ENCODE measurements around the gene ALDH3B2. TPM values are rescaled to one million over a fixed set of nuclear protein-coding genes. Genes with fewer than 3 reads are reported as not detected.

Gene ALDH3B2
- total RNA-seq, 2 experiments from 2014 or later = not detected

GRCh38 chr11:67632175-67632981 is 42.0 kb downstream of the ALDH3B2 start:
- Mint-ChIP-seq H3K4me1 (peaks cover 28% of the 10 kb centered on the region), H3K27me3 (no peaks in the 10 kb centered on the region), H3K36me3 (ENCODE audit: low read depth) (no peaks in the 10 kb centered on the region), H3K27ac (no peak overlapping the region), H3K4me3 (peak overlapping the region; percentile 39), H3K9me3 (no peaks in the 10 kb centered on the region)
- ChIA-PET CTCF (interaction anchor here (1.8 kb wide), 1 partner anchor 27 kb away, joined by 6 read pairs; no protein-coding TSS in a partner anchor), POLR2A (interaction anchor here (0.6 to 5.6 kb wide), 2 partner anchors 14 to 19 kb away, joined by 3 to 38 read pairs; no protein-coding TSS in a partner anchor)
- DNase-seq = no peak

GRCh38 chr11:67631853-67632174 is 42.6 kb downstream of the ALDH3B2 start:
- ChIA-PET POLR2A (interaction anchor here (5.6 kb wide), 1 partner anchor 18 kb away, joined by 38 read pairs; no protein-coding TSS in a partner anchor), CTCF (interaction anchor here (1.8 to 4.3 kb wide), 3 partner anchors 16 to 27 kb away, joined by 6 to 57 read pairs (median 25); no protein-coding TSS in a partner anchor)
- no peaks in the 10 kb centered on the region for H3K9me3 Mint-ChIP-seq
- peak overlapping the region; percentile 39 for H3K4me3 Mint-ChIP-seq
- H3K36me3 Mint-ChIP-seq (ENCODE audit: low read depth) = no peaks in the 10 kb centered on the region
- no peak for DNase-seq
- H3K27ac Mint-ChIP-seq = no peak overlapping the region
- peaks cover 24% of the 10 kb centered on the region for H3K4me1 Mint-ChIP-seq
- H3K27me3 Mint-ChIP-seq = no peaks in the 10 kb centered on the region

GRCh38 chr11:67631411-67631810 is 43.0 kb downstream of the ALDH3B2 start:
- Mint-ChIP-seq H3K27ac (peak overlapping the region; percentile 77), H3K36me3 (ENCODE audit: low read depth) (no peaks in the 10 kb centered on the region), H3K27me3 (no peaks in the 10 kb centered on the region), H3K9me3 (no peaks in the 10 kb centered on the region), H3K4me3 (peak overlapping the region; percentile 76), H3K4me1 (peaks cover 23% of the 10 kb centered on the region)
- ChIA-PET CTCF (interaction anchor here (1.8 to 4.3 kb wide), 3 partner anchors 16 to 28 kb away, joined by 6 to 57 read pairs (median 25); no protein-coding TSS in a partner anchor), POLR2A (interaction anchor here (3.2 to 5.6 kb wide), 2 partner anchors 15 to 18 kb away, joined by 17 to 38 read pairs; no protein-coding TSS in a partner anchor)
- DNase-seq = no peak

- Mint-ChIP-seq H3K4me1 (peaks cover 23% of the 10 kb centered on the region), H3K27ac (peak overlapping the region; percentile 77), H3K4me3 (peak overlapping the region; percentile 76), H3K36me3 (ENCODE audit: low read depth) (no peaks in the 10 kb centered on the region), H3K27me3 (no peaks in the 10 kb centered on the region), H3K9me3 (no peaks in the 10 kb centered on the region)
- POLR2A ChIA-PET = interaction anchor here (1.0 to 5.6 kb wide), 7 partner anchors 16 to 229 kb away, joined by 3 to 38 read pairs (median 5); partner anchors contain the start of genes ACY3 and PPP1CA
- CTCF ChIA-PET = interaction anchor here (1.4 to 4.3 kb wide), 7 partner anchors 13 to 391 kb away, joined by 4 to 57 read pairs (median 11); no protein-coding TSS in a partner anchor
- no peak for DNase-seq
Observed at GRCh38 chr11:67630943-67631331, 43.5 kb downstream of the ALDH3B2 start.

GRCh38 chr11:67630228-67630942 is 44.0 kb downstream of the ALDH3B2 start:
- Mint-ChIP-seq H3K4me3 (peak overlapping the region; percentile 82), H3K4me1 (peaks cover 23% of the 10 kb centered on the region), H3K27me3 (no peaks in the 10 kb centered on the region), H3K27ac (peak overlapping the region; percentile 93), H3K36me3 (ENCODE audit: low read depth) (no peaks in the 10 kb centered on the region), H3K9me3 (no peaks in the 10 kb centered on the region)
- CTCF ChIA-PET = interaction anchor here (0.7 to 4.3 kb wide), 17 partner anchors 10 to 390 kb away, joined by 3 to 57 read pairs (median 6); partner anchors contain the start of genes ACY3 and PPP1CA
- POLR2A ChIA-PET = interaction anchor here (0.7 to 5.6 kb wide), 11 partner anchors 9 to 391 kb away, joined by 3 to 38 read pairs (median 3); partner anchors contain the start of genes ACY3 and PPP1CA
- peak; percentile 98 for DNase-seq

GRCh38 chr11:67629386-67630227 is 44.8 kb downstream of the ALDH3B2 start, which contains the start of gene NUDT8:
Gene NUDT8 (minus strand): TSS chr11:67629937. CDS start chr11:67629911, 26 bp downstream.
- no peaks in the 10 kb centered on the region for H3K36me3 Mint-ChIP-seq (ENCODE audit: low read depth)
- CTCF ChIA-PET = interaction anchor here (0.7 to 4.3 kb wide), 22 partner anchors 9 to 390 kb away, joined by 3 to 57 read pairs (median 6); partner anchors contain the start of genes ACY3 and PPP1CA

GRCh38 chr11:67628710-67629385 is 45.6 kb downstream of the ALDH3B2 start:
- no peak for DNase-seq
- H3K4me1 Mint-ChIP-seq = peaks cover 26% of the 10 kb centered on the region
- no peaks in the 10 kb centered on the region for H3K27me3 Mint-ChIP-seq
- H3K27ac Mint-ChIP-seq = peak overlapping the region; percentile 68
- H3K4me3 Mint-ChIP-seq = peak overlapping the region; percentile 82
- H3K36me3 Mint-ChIP-seq (ENCODE audit: low read depth) = no peaks in the 10 kb centered on the region
- ChIA-PET POLR2A (interaction anchor here (0.7 to 5.6 kb wide), 9 partner anchors 11 to 275 kb away, joined by 3 to 38 read pairs (median 5); partner anchors contain the start of genes ACY3 and POLD4), CTCF (interaction anchor here (0.7 to 4.3 kb wide), 19 partner anchors 9 to 389 kb away, joined by 3 to 57 read pairs (median 6); partner anchors contain the start of genes ACY3 and PPP1CA)
- H3K9me3 Mint-ChIP-seq = no peaks in the 10 kb centered on the region

More at GRCh38 chr11:67629386-67630227, 44.8 kb downstream of the ALDH3B2 start, which contains the start of gene NUDT8:
- POLR2A ChIA-PET = interaction anchor here (0.7 to 5.6 kb wide), 14 partner anchors 9 to 390 kb away, joined by 3 to 38 read pairs (median 3); partner anchors contain the start of genes ACY3, POLD4 and PPP1CA
- H3K9me3 Mint-ChIP-seq = no peaks in the 10 kb centered on the region
- H3K27me3 Mint-ChIP-seq = no peaks in the 10 kb centered on the region
- DNase-seq = peak; percentile 90
- H3K27ac Mint-ChIP-seq = peak within 1 kb of the TSS; percentile 93
- H3K4me1 Mint-ChIP-seq = peaks cover 26% of the 10 kb centered on the region
- peak within 1 kb of the TSS; percentile 82 for H3K4me3 Mint-ChIP-seq

- Mint-ChIP-seq H3K4me1 (peaks cover 26% of the 10 kb centered on the region), H3K27me3 (no peaks in the 10 kb centered on the region), H3K27ac (peak overlapping the region; percentile 35), H3K36me3 (ENCODE audit: low read depth) (no peaks in the 10 kb centered on the region), H3K4me3 (no peak overlapping the region), H3K9me3 (no peaks in the 10 kb centered on the region)
- ChIA-PET POLR2A (interaction anchor here (1.1 to 5.6 kb wide), 4 partner anchors 15 to 20 kb away, joined by 3 to 38 read pairs (median 14); no protein-coding TSS in a partner anchor), CTCF (interaction anchor here (0.8 to 4.3 kb wide), 8 partner anchors 8 to 178 kb away, joined by 3 to 57 read pairs (median 10); no protein-coding TSS in a partner anchor)
- DNase-seq = no peak
Observed at GRCh38 chr11:67627812-67628624, 46.4 kb downstream of the ALDH3B2 start.

GRCh38 chr11:67627441-67627811 is 47.0 kb downstream of the ALDH3B2 start:
- POLR2A ChIA-PET = interaction anchor here (2.4 kb wide), 1 partner anchor 14 kb away, joined by 12 read pairs; no protein-coding TSS in a partner anchor
- CTCF ChIA-PET = interaction anchor here (1.4 to 1.6 kb wide), 2 partner anchors 9 to 13 kb away, joined by 6 to 7 read pairs; no protein-coding TSS in a partner anchor
- H3K27me3 Mint-ChIP-seq = no peaks in the 10 kb centered on the region
- no peaks in the 10 kb centered on the region for H3K9me3 Mint-ChIP-seq
- no peak for DNase-seq
- no peaks in the 10 kb centered on the region for H3K36me3 Mint-ChIP-seq (ENCODE audit: low read depth)
- no peak overlapping the region for H3K4me3 Mint-ChIP-seq
- peaks cover 26% of the 10 kb centered on the region for H3K4me1 Mint-ChIP-seq
- no peak overlapping the region for H3K27ac Mint-ChIP-seq

- no peak for DNase-seq
- ChIA-PET CTCF (interaction anchor here (1.4 to 1.6 kb wide), 3 partner anchors 9 to 21 kb away, joined by 3 to 7 read pairs (median 6); no protein-coding TSS in a partner anchor), POLR2A (interaction anchor here (1.5 to 2.4 kb wide), 2 partner anchors 10 to 13 kb away, joined by 5 to 12 read pairs; no protein-coding TSS in a partner anchor)
- Mint-ChIP-seq H3K27ac (no peak overlapping the region), H3K4me1 (peaks cover 25% of the 10 kb centered on the region), H3K36me3 (ENCODE audit: low read depth) (no peaks in the 10 kb centered on the region), H3K9me3 (no peaks in the 10 kb centered on the region), H3K27me3 (no peaks in the 10 kb centered on the region), H3K4me3 (no peak overlapping the region)
Observed at GRCh38 chr11:67626970-67627369, 47.5 kb downstream of the ALDH3B2 start.
